H54 (cell line): ENCODE data around the gene SBK2.
"Not testable (repeated sequence)": the region's sequence is repeated elsewhere in the genome, so short reads cannot be mapped to it uniquely, and the experiment has no call there.

ENCODE experiments used
- DNase-seq: peaks from one replicate; pipeline ENCODE4 v3.0.0; 2011; ENCODE audit warnings: low spot score, mixed read lengths; ENCODE audit not compliant: insufficient read length
- FAIRE-seq: peaks from 3 replicates; lab custom pipeline; 2011; peaks lifted over from hg19 to GRCh38; lab: Jason Lieb, UNC
- POLR2A ChIP-seq: IDR thresholded peaks from 2 replicates; pipeline ENCODE4 v1.6.1; 2011; ENCODE audit warnings: low read depth, mild to moderate bottlenecking, low read length

The SBK2 gene

GRCh38 chr19:55535965-55536350 is 975 bp downstream of the SBK2 start:
- FAIRE-seq (no peak), DNase-seq (no peak)
- no peak for TF ChIP-seq POLR2A

- FAIRE-seq (no peak), DNase-seq (no peak)
- TF ChIP-seq POLR2A: no peak
Observed at GRCh38 chr19:55535173-55535964, 1.6 kb downstream of the SBK2 start.

DNA sequence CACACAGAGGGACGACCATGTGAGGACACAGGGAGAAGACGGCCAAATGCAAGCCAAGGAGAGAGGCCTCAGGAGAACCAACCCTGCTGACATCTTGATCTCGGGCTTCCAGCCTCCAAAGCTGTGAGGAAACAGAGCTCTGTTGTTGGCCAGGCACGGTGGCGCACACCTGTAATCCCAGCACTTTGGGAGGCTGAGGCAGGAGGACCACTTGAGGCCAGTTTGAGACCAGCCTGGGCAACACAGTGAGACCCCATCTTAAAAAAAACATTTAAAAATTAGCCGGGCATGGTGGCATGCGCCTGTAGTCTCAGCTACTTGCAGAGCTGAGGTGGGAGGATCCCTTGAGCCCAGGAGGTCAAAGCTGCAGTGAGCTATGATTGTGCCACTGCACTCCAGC is 2.7 kb downstream of the SBK2 start:
- DNase-seq, FAIRE-seq: not testable (repeated sequence)

DNA sequence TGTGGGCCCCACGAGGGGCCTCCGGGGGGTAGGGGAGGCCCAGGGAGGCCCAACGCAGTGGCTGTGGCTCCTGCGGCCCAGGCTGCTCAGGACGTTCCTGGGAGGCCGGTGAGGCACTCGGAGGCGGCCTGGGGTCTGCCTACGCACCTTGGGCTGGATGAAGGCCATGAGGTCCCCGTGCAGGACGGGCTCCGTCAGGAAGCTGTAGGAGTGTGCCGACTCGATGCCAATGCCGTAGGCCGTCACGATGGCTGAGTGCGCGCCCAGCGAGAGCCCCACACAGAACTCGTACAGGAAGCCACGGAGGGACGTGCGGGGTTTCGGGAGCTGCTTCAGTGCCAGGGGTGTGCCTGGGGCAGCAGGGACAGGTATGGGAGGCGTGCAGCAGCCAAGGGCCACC is 5.9 kb downstream of the SBK2 start:
- no peak for TF ChIP-seq POLR2A
- FAIRE-seq (no peak), DNase-seq (no peak)

GRCh38 chr19:55529636-55530234 is 7.2 kb downstream of the SBK2 start:
- TF ChIP-seq POLR2A: no peak
- FAIRE-seq (no peak), DNase-seq (no peak)

DNA sequence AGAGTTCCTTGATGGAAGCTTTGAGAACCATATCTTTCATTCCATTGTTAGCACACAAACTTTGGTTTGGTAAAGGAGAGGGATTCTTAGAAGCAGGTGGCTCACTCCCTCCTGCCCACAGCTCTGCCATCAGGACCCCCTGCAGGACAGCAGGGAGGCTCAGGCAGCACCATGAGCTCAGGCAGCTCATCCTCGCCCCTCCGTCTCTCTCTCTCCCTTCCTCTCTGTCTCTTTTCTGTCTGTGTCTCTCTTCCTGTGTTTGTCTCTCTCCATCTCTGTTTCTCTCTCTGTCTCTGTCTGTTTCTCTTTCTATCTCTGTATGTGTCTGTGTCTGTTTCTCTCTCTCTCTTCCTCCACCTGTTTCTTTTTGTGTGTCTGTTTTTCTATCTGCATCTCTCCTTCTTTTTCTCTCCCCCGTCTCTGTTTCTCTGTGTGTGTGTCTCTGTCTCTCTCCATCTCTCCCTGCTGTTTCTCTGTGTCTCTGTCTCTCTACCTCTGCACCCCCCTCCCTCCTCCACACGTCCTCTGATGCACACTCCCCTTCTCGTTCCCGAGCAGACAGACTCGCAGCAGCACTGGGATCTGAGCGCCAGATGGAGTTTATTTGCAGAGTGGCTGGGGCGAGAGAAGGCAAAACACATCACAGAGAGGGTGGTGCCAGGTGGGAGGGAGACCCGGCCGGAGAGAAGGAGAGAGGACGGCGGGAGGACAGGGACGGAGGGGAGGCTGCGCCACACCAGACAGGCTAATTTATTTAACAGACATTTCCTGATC is 8.7 kb downstream of the SBK2 start:
- no peak for TF ChIP-seq POLR2A
- FAIRE-seq (no peak), DNase-seq (no peak)

GRCh38 chr19:55527197-55528029 is 9.5 kb downstream of the SBK2 start:
- no peak for DNase-seq

DNA sequence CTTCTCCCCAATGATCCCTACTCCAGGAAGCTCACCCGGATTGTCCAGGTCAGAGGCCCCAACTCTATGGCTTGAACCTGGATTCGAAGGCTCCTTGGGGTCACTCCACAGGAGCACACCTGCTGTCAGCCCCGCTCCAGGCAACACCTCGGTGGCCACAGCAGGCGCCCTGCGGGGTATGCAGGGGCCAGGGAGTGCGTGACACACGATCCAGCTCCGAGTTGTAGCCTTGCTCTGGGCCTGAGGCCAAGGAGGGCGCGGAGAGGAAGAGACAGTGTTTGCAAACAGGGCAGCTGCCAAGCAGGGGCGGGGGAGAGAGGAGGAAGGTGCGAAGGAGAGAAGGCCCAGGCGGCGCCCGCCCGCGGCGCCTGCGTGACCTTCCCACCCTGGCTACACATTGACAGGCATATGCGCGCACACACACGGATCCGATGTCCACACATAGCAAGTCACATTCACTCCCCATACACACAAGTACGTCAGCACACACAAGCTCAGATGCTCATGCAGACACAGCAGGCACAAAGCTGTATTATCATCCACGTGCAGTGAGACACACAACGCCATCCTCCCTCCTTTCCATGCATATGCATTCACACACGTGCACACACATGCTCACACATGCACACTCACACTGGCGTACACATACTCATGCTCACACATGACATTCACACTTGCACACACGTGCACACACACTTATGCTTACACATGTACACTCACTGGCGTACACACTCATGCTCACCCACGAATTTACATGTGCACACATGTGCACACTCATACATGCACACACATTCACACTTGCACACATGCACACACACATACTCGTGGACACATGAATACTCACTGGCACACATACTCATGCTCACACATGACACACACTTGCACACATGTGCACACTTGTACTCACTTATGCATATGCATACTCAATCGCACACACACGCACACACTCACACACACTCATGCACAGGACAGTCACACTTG is 10.4 kb downstream of the SBK2 start:
- FAIRE-seq (no peak), DNase-seq (peak; percentile 71)
- TF ChIP-seq POLR2A: no peak

More at GRCh38 chr19:55527197-55528029, 9.5 kb downstream of the SBK2 start:
- TF ChIP-seq POLR2A: no peak
- no peak for FAIRE-seq

- no peak for FAIRE-seq
- no peak for DNase-seq
- no peak for TF ChIP-seq POLR2A
Observed at GRCh38 chr19:55525289-55526101, 11.4 kb downstream of the SBK2 start.

- peak; percentile 20; the same call in 1 of the 2 replicates for TF ChIP-seq POLR2A
- FAIRE-seq (no peak), DNase-seq (no peak)
Observed at GRCh38 chr19:55520691-55521292, 16.1 kb downstream of the SBK2 start.

DNA sequence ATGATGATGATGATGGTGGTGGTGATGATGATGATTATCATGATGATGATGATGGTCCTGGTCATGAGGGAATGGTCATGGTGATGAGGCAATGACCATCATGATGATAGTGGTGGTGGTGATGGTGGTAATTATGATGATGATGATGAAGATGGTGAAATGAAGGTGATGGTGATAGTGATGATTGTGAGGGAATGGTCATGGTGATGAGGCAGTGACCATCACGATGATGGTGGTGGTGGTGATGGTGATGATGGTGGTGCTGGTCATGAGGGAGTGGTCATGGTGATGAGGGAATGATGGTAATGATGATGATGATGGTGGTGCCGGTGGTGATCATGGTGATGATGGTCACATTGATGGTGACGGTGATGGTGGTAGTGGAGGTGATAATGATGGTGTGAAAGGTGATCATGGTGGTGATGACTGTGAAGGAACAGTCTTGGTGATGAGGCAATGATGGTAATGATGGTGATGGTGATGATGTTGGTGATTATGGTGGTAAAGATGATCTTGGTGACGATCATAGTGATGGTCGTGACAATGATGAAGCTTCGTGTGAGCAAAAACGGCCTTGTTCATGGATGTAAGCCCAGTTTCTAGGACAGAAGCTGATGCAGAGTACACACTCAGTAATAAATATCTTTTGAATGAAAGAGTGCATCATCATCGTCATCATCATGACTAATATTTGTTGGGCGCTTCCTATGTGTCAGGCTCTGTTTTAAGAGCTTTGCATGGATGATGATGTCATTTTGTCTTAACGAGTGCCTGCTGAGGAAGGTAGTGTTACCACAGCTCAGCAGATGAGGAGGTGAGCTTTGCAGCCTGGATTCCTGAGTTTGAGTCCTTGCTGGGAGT is 17.3 kb downstream of the SBK2 start:
- peak; percentile 97 for DNase-seq
- TF ChIP-seq POLR2A: no peak
- no peak for FAIRE-seq
